Small intestine (tissue), 7 donors: Measurements from ENCODE around the gene LTB4R. TPM values are rescaled to one million over a fixed set of nuclear protein-coding genes. Genes with fewer than 3 reads are reported as not detected.

Experiments
- DNase-seq, 2 donors: peaks; one replicate each; pipeline versions ENCODE4 v3.0.0 to v3.0.0-alpha.2; 2013
- FAIRE-seq: peaks from 2 replicates; lab custom pipeline; 2012; peaks lifted over from hg19 to GRCh38; lab: Jason Lieb, UNC
- H3K27ac ChIP-seq, 3 donors: one replicate each; pipeline ENCODE4 v1.5.1; 2013; ENCODE audit warnings: low read length in 2 of 3, mild to moderate bottlenecking in 2 of 3, control low read depth in 1 of 3, inconsistent platforms in 1 of 3, low read depth in 1 of 3, moderate library complexity in 1 of 3
- H3K27me3 ChIP-seq, 3 donors: one replicate each; pipeline ENCODE4 v1.6.1; 2013; ENCODE audit warnings: low read length in 3 of 3, inconsistent platforms in 1 of 3; ENCODE audit not compliant: control insufficient read depth in 3 of 3, insufficient read depth in 3 of 3
- H3K36me3 ChIP-seq, 3 donors: one replicate each; pipeline ENCODE4 v1.6.1; 2013; ENCODE audit warnings: low read length in 3 of 3, inconsistent platforms in 1 of 3, low read depth in 1 of 3, mild to moderate bottlenecking in 1 of 3, moderate library complexity in 1 of 3; ENCODE audit not compliant: control insufficient read depth in 3 of 3, insufficient read depth in 2 of 3
- H3K4me1 ChIP-seq, 3 donors: one replicate each; pipeline ENCODE4 v1.6.1; 2013; ENCODE audit warnings: low read length in 2 of 3, inconsistent platforms in 1 of 3, low read depth in 1 of 3, mild to moderate bottlenecking in 1 of 3, moderate library complexity in 1 of 3; ENCODE audit not compliant: control insufficient read depth in 3 of 3, insufficient read depth in 2 of 3
- H3K4me3 ChIP-seq, 3 donors: one replicate each; pipeline ENCODE4 v1.5.1; 2013; ENCODE audit warnings: low read length in 3 of 3, control low read depth in 1 of 3, inconsistent platforms in 1 of 3, low read depth in 1 of 3, mild to moderate bottlenecking in 1 of 3, moderate library complexity in 1 of 3
- H3K9me3 ChIP-seq, 2 donors: one replicate each; pipeline ENCODE4 v1.6.1; 2013; ENCODE audit warnings: low read depth in 1 of 2, low read length in 1 of 2; ENCODE audit not compliant: control insufficient read depth in 2 of 2, insufficient read depth in 1 of 2
- WGBS, 3 donors: extraction: QIAGEN DNeasy Blood & Tissue Kit; methylation state at CpG; one replicate each; pipeline ENCODE4 v1.1.7; 2013; 5-methylcytosine and 5-hydroxymethylcytosine counted together
- polyA plus RNA-seq, 4 donors: library from polyadenylated mRNA; stranded (reverse) in 3 of 4; unstranded in 1 of 4; fragments of 200-250 nt in 3 of 4; fragments of 120-200 nt in 1 of 4; gene quantifications; one replicate each; pipeline versions ENCODE4 v1.2.1 to v1.2.3, GENCODE V29; 2013
- donor health status: healthy with polysubstance abuse.
- donor health status: control.
- donor health status: control.
- donor health status: Bipolar disorder and iron deficiency.
- donor health status: healthy.

The LTB4R gene
- polyA plus RNA-seq, 4 donors, result 5.1 to 37.0 (median 15.8) TPM

GRCh38 chr14:24317141-24317928, 6.0 kb downstream of the LTB4R start:
- Histone ChIP-seq H3K27me3 (peaks cover 0 to 52% (median 3%) of the 10 kb centered on the region in 3 donors), H3K36me3 (peaks cover 0 to 6% (median 0%) of the 10 kb centered on the region in 3 donors), H3K4me1 (peaks cover 4 to 9% (median 5%) of the 10 kb centered on the region in 3 donors), H3K27ac (no peak overlapping the region), H3K9me3 (no peaks in the 10 kb centered on the region), H3K4me3 (no peak overlapping the region)
- 83 to 89% (median 87%) methylated on average over 3 of the region's 3 CpGs for WGBS, 3 donors
- FAIRE-seq (no peak), DNase-seq (no peak)

- Histone ChIP-seq H3K27me3 (peaks cover 0 to 36% (median 3%) of the 10 kb centered on the region in 3 donors), H3K4me1 (peaks cover 0 to 6% (median 0%) of the 10 kb centered on the region in 3 donors), H3K4me3 (no peak overlapping the region), H3K9me3 (no peaks in the 10 kb centered on the region), H3K36me3 (no peaks in the 10 kb centered on the region), H3K27ac (no peak overlapping the region)
- no peak for DNase-seq
- FAIRE-seq, result no peak
- WGBS, 3 donors, result 90 to 93% (median 92%) methylated on average over 14 of the region's 14 CpGs
Observed at GRCh38 chr14:24321212-24321975, 10.1 kb downstream of the LTB4R start.

DNA sequence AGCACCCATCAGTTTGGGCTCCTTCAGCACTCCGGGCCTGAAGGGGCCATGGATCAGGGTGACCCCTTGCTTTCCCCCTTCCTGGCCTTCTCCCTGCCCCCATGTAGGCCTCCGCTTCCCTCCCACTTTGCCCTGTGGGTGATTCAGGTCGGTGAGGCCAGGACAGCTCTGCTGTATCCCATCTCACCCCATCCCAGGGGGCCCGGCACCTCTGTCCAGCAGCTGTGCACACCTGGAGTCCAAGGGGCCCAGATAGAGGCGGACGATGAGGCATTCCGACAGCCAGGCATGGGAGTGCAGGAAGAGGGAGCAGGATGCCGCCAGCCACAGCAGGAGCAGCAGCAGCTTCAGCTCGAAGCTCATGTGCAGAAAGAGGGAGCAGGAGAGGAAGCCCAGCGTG, 11.4 kb downstream of the LTB4R start:
- H3K36me3 ChIP-seq, result no peaks in the 10 kb centered on the region
- DNase-seq, result no peak
- H3K27ac ChIP-seq, result no peak overlapping the region
- H3K4me3 ChIP-seq, result no peak overlapping the region
- FAIRE-seq, result no peak
- no peaks in the 10 kb centered on the region for H3K9me3 ChIP-seq
- peaks cover 0 to 24% (median 3%) of the 10 kb centered on the region in 3 donors for H3K27me3 ChIP-seq
- H3K4me1 ChIP-seq, result peaks cover 0 to 6% (median 0%) of the 10 kb centered on the region in 3 donors
- WGBS, 3 donors, result 74 to 89% (median 87%) methylated on average over 9 to 10 of the region's 10 CpGs

GRCh38 chr14:24323341-24323740, 12.0 kb downstream of the LTB4R start:
- peaks cover 0 to 5% (median 0%) of the 10 kb centered on the region in 3 donors for H3K4me1 ChIP-seq
- DNase-seq, result no peak
- no peaks in the 10 kb centered on the region for H3K9me3 ChIP-seq
- WGBS, 3 donors, result 53 to 73% (median 68%) methylated on average over 3 of the region's 3 CpGs
- FAIRE-seq, result no peak
- H3K27ac ChIP-seq, result no peak overlapping the region
- H3K4me3 ChIP-seq, result no peak overlapping the region
- peaks cover 0 to 18% (median 3%) of the 10 kb centered on the region in 3 donors for H3K27me3 ChIP-seq
- H3K36me3 ChIP-seq, result no peaks in the 10 kb centered on the region

DNA sequence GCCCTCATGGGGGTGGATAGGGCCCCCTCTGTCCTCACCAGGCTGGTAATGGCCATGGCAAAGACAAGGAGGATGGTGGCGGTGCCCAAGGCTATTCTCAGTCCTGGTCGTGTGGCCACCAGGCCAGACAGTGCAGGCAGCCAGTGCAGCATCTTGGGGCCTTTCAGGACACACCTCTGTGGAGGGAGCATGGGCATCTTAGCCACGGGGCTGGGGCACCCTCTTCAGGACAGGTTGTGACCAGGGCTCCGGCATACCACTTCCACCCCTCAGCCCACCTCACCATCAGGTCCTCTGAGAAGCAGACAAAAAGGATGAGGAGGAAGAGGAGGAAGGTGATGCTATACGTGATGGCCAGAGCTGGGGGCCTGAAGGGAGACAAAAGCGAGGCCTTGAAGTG, 12.7 kb downstream of the LTB4R start:
- DNase-seq (no peak), FAIRE-seq (no peak)
- peaks cover 0 to 11% (median 3%) of the 10 kb centered on the region in 3 donors for H3K27me3 ChIP-seq
- H3K36me3 ChIP-seq, result no peaks in the 10 kb centered on the region
- no peaks in the 10 kb centered on the region for H3K4me1 ChIP-seq
- whole genome bisulfite sequencing, 3 donors, result 74 to 82% (median 80%) methylated on average over 5 to 6 of the region's 6 CpGs
- H3K4me3 ChIP-seq, result no peak overlapping the region
- no peaks in the 10 kb centered on the region for H3K9me3 ChIP-seq
- no peak overlapping the region for H3K27ac ChIP-seq

DNA sequence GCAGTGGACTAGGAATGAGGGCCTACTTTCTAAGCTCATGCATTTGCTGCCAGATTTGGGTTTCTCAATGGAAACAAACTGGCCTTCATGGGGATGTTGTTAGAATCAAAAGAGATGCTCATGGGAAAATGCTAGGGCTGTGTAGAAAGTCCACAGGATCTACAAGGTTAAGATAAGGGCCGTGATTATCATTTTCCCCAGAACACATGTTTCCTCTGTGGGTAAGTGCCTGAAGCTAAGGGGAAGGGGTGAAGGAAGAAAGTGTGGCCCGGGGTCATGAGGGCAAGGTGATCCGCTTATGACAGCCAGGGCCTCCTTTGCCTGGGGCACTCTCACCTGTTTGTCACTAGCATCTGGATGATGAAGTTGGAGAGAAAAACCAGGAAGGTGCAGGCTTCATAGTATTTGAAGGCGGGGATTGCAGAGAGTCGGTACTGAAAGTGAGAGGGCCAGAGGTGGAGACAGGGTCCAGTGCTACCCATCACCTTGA, 13.8 kb downstream of the LTB4R start:
- no peak overlapping the region for H3K4me3 ChIP-seq
- H3K36me3 ChIP-seq, result no peaks in the 10 kb centered on the region
- H3K27me3 ChIP-seq, result peaks cover 0 to 7% (median 0%) of the 10 kb centered on the region in 3 donors
- no peaks in the 10 kb centered on the region for H3K9me3 ChIP-seq
- DNase-seq (no peak), FAIRE-seq (no peak)
- H3K4me1 ChIP-seq, result no peaks in the 10 kb centered on the region
- WGBS, 3 donors, result 70 to 75% (median 73%) methylated on average over 5 of the region's 5 CpGs
- H3K27ac ChIP-seq, result no peak overlapping the region

- no peak for FAIRE-seq
- 85 to 87% (median 86%) methylated on average over 8 to 9 of the region's 9 CpGs for WGBS, 3 donors
- Histone ChIP-seq H3K9me3 (no peaks in the 10 kb centered on the region), H3K4me1 (no peaks in the 10 kb centered on the region), H3K4me3 (no peak overlapping the region), H3K27me3 (peaks cover 0 to 11% (median 0%) of the 10 kb centered on the region in 3 donors), H3K36me3 (no peaks in the 10 kb centered on the region), H3K27ac (no peak overlapping the region)
- DNase-seq, result no peak
Observed at GRCh38 chr14:24325963-24326362, 14.7 kb downstream of the LTB4R start.

DNA sequence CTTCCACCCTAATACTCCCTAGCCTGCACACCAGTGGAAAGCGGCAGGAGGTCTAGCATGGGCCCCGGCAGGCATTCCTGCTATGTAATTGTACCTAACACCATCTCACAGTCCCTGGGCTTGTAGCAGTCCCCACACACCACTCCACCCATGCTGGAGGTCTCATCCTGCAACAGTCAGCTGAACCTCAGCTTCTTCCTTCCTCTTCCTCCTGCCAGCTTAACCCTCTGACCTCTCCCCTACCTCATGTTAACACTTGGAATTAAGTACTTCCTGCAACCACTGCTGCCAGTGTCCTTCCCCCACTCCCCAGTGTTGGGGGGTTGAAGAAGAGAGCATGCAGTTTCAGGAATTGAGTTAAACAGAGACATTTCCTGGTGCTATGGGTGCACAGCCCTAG, 16.0 kb downstream of the LTB4R start:
- H3K27me3 ChIP-seq, result peaks cover 0 to 21% (median 0%) of the 10 kb centered on the region in 3 donors
- H3K4me3 ChIP-seq, result no peak overlapping the region
- no peak overlapping the region for H3K27ac ChIP-seq
- no peaks in the 10 kb centered on the region for H3K36me3 ChIP-seq
- no peaks in the 10 kb centered on the region for H3K9me3 ChIP-seq
- peaks cover 0 to 8% (median 0%) of the 10 kb centered on the region in 3 donors for H3K4me1 ChIP-seq
- WGBS, 3 donors, result 87 to 94% (median 87%) methylated on average over 2 of the region's 2 CpGs
- no peak for FAIRE-seq
- DNase-seq, result no peak
